GM12878 (cell line): ENCODE data around the gene SRBD1. TPM values are rescaled to one million over a fixed set of nuclear protein-coding genes. Genes with fewer than 3 reads are reported as not detected.

ENCODE experiments used
- ATAC-seq: fragments of 200-7000 bp; cut with Tn5 transposase; 3 replicates; pipeline ENCODE4 v1.9.1; 2020; ENCODE audit warnings: mild to moderate bottlenecking, moderate library complexity
- BruUV-seq: library from RNA; stranded (reverse); fragments of 400-500 nt; replicated peaks from 2 replicates; lab custom pipeline; 2021; lab: Mats Ljungman, UMichigan
- CTCF ChIA-PET: fragments of 300-600 bp; sonication (Branson Sonifier 250); formaldehyde crosslinking; extraction: SDS; loops from one replicate; lab custom pipeline; 2021; ENCODE audit warnings: inconsistent platforms; lab: Yijun Ruan, JAX
- POLR2A ChIA-PET: fragments of 350-600 bp; formaldehyde crosslinking; extraction: SDS; loops from one replicate; lab custom pipeline; 2021; ENCODE audit warnings: inconsistent platforms; lab: Charles Lee
- RAD21 ChIA-PET: fragments of 300-600 bp; sonication (Branson Sonifier 250); formaldehyde crosslinking; loops from one replicate; lab custom pipeline; 2023; ENCODE audit warnings: antibody characterized with exemption; ENCODE audit not compliant: unreplicated experiment; lab: Charles Lee
- SMC1A ChIA-PET: fragments of 300-600 bp; sonication (Branson Sonifier 250); formaldehyde crosslinking; loops from one replicate; lab custom pipeline; 2023; ENCODE audit not compliant: unreplicated experiment, uncharacterized antibody; lab: Charles Lee
- DNase-seq: peaks from one replicate; pipeline ENCODE4 v3.0.0-alpha.2; 2011; ENCODE audit warnings: low read depth, low spot score
- FAIRE-seq: peaks from 3 replicates; lab custom pipeline; 2011; peaks lifted over from hg19 to GRCh38; lab: Jason Lieb, UNC
- H2AFZ ChIP-seq: 2 replicates; pipeline ENCODE4 v1.6.0; 2011; ENCODE audit warnings: low read depth, low read length, control low read depth; ENCODE audit not compliant: control insufficient read depth
- H3K27ac ChIP-seq: 2 replicates; pipeline ENCODE4 v1.5.1; 2011; ENCODE audit warnings: control low read depth; ENCODE audit not compliant: control insufficient read depth, insufficient read depth
- H3K27me3 ChIP-seq, 2 experiments: replicated peaks in 1 of 2; 2 replicates each; pipeline versions ENCODE4 v1.6.0 to v1.6.1; 2011; ENCODE audit warnings: low read length in 1 of 2; ENCODE audit not compliant: control insufficient read depth in 2 of 2, insufficient read depth in 2 of 2
- H3K36me3 ChIP-seq, 2 experiments: 2 replicates each; pipeline ENCODE4 v1.5.1; 2011; ENCODE audit warnings: low read length in 1 of 2; ENCODE audit not compliant: control insufficient read depth in 2 of 2, insufficient read depth in 2 of 2
- H3K4me1 ChIP-seq: 2 replicates; pipeline ENCODE4 v1.6.1; 2011; ENCODE audit warnings: mild to moderate bottlenecking, low read length, moderate library complexity, mixed read lengths; ENCODE audit not compliant: control insufficient read depth, insufficient read depth
- H3K4me2 ChIP-seq: 2 replicates; pipeline ENCODE4 v1.6.0; 2011; ENCODE audit warnings: control low read depth; ENCODE audit not compliant: control insufficient read depth, insufficient read depth
- H3K4me3 ChIP-seq: fragments of 200-600 bp; sonication (generic); 2 replicates; pipeline ENCODE4 v1.5.1; 2016
- H3K79me2 ChIP-seq: 2 replicates; pipeline ENCODE4 v1.6.0; 2011; ENCODE audit warnings: low read length; ENCODE audit not compliant: control insufficient read depth, insufficient read depth
- H3K9ac ChIP-seq: 2 replicates; pipeline ENCODE4 v1.8.0; 2011; ENCODE audit warnings: low read length, control low read depth, mixed read lengths; ENCODE audit not compliant: control insufficient read depth, insufficient read depth
- H3K9me3 ChIP-seq: replicated peaks from 3 replicates; pipeline ENCODE4 v1.5.1; 2011; ENCODE audit warnings: mild to moderate bottlenecking, low read length; ENCODE audit not compliant: control insufficient read depth, insufficient read depth
- H4K20me1 ChIP-seq: 2 replicates; pipeline ENCODE4 v1.6.0; 2011; ENCODE audit not compliant: control insufficient read depth, insufficient read depth
- CHD4 ChIP-seq: fragments of 200-600 bp; sonication (generic); IDR thresholded peaks from 2 replicates; pipeline ENCODE4 v1.6.1; 2016; ENCODE audit warnings: mild to moderate bottlenecking
- ESRRA ChIP-seq: IDR thresholded peaks from 2 replicates; pipeline ENCODE4 v1.6.1; 2012; ENCODE audit warnings: mild to moderate bottlenecking, low read length, improper control_type of control experiment
- TCF3 ChIP-seq: IDR thresholded peaks from 2 replicates; pipeline ENCODE4 v1.6.1; 2012; ENCODE audit warnings: low read depth, mild to moderate bottlenecking, low read length, borderline replicate concordance; ENCODE audit not compliant: insufficient read depth
- WGBS: methylation state at CpG from one replicate; pipeline ENCODE4 v1.1.6; 2016; ENCODE audit warnings: low lambda C conversion rate; ENCODE audit not compliant: insufficient replicate concordance, insufficient coverage; ENCODE audit errors: missing lambda C conversion rate; 5-methylcytosine and 5-hydroxymethylcytosine counted together
- in situ Hi-C: fragments of 300-500 bp; cut with MboI; formaldehyde crosslinking; loops from 9 replicates; pipeline ENCODE4 v1.14.3; 2018; ENCODE audit warnings: mixed read lengths
- intact Hi-C: fragments of 100-400 bp; cut with micrococcal nuclease; formaldehyde crosslinking; loops from one replicate; pipeline ENCODE4 v1.14.2; 2022; ENCODE audit not compliant: unreplicated experiment
- polyA plus RNA-seq, 11 experiments: library from polyadenylated mRNA; depleted of rRNA in 4 of 11; unstranded in 6 of 11; stranded (reverse) in 5 of 11; fragments of >200 nt; fragmentation: Nextera tagmentation in 4 of 11; fragmentation: Illumina TruSeq in 1 of 11; extraction: Ambion mirVana in 4 of 11; extraction: Trizol in 1 of 11; gene quantifications; 1 replicate in 1 of 11; 2 replicates in 10 of 11; pipeline versions ENCODE4 v1.2.1 to v1.2.3, GENCODE V29; 2011 to 2016; ENCODE audit warnings: inconsistent platforms in 2 of 11, missing spikeins in 2 of 11, low read depth in 1 of 11
- total RNA-seq, 4 experiments: library from RNA; depleted of rRNA in 3 of 4; stranded (reverse); fragments of >200 nt in 3 of 4; fragmentation: Illumina TruSeq in 1 of 4; extraction: Trizol in 1 of 4; gene quantifications; 2 replicates each; pipeline versions ENCODE4 v1.2.1 to v1.2.3, GENCODE V29; 2013 to 2021
- TF ChIP-seq, protein P1 (sequence below): fragments of 150-350 bp; IDR thresholded peaks from 2 replicates; pipeline ENCODE4 v1.6.1; 2014; ENCODE audit warnings: mild to moderate bottlenecking, low read depth, low read length

The SRBD1 gene
- total and polyA plus RNA-seq, 10 of the 15 experiments (the other 5 are each of a cell fraction or from before 2014, with no cell fraction given) = 9.7 to 33.1 (median 20.1) TPM

DNA sequence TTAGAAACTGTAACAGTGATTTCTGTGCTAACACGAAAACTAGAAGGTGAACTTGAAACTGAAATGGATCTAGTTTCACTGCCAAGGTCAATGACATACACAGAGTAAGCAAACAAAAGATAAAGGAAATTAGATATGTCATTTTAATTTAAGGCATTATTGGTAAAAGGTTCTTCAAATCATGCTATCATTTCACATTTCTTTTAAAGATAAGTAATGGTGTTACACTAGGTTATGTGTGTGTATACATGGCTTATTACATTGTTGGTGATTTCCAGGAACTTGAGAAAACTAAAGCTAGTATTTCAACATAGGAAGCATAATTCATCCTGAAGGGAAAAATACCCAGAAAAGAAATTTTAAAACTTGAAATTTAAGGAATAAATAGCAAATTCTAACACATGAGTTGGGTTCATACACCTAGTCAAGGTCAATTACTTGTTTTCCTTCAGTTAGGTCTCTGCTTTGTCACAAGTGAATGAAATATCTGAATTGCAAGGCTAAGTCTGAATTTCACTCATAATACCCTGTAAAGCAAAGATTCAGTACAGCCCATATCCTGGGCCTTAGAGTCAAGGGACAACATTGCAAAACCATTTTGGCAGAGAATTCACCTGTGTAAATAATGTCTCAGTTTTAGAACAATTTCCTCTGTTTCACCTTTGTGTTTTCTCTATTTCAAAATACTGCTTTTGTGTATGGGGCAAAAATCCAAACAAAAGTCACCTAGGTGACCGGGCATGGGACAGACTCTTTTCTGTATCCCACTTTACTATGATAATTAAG lies 141.6 kb downstream of the SRBD1 start:
- CTCF ChIA-PET = interaction anchor here (1.4 to 1.6 kb wide), 2 partner anchors 11 to 27 kb away, joined by 3 to 5 read pairs; no protein-coding TSS in a partner anchor
- intact Hi-C loops = no loop called here
- no peaks in the 10 kb centered on the region for H4K20me1 ChIP-seq

More for the DNA sequence above, 141.6 kb downstream of the SRBD1 start:
- ChIA-PET RAD21 (interaction anchor here (0.6 kb wide), 1 partner anchor 11 kb away, joined by 3 read pairs; no protein-coding TSS in a partner anchor), POLR2A (no interaction called here), SMC1A (interaction anchor here (0.8 to 2.1 kb wide), 3 partner anchors 12 to 25 kb away, joined by 3 to 7 read pairs (median 3); no protein-coding TSS in a partner anchor)
- WGBS = 47% methylated on average over 2 of the region's 2 CpGs
- peak; percentile 69 for FAIRE-seq
- no peak overlapping the region for H3K9ac ChIP-seq
- no peaks in the 10 kb centered on the region for H3K79me2 ChIP-seq
- H3K4me3 ChIP-seq = 0 out of 2 replicates have a peak overlapping the region, but pooled peaks have one; percentile 35
- H3K4me1 ChIP-seq = peaks cover 17% of the 10 kb centered on the region
- H3K36me3 ChIP-seq = peaks cover 0 to 4% of the 10 kb centered on the region in 2 experiments; a peak in 3 of 4 replicates
- TF ChIP-seq CHD4 = no peak
- TF ChIP-seq ESRRA = peak; percentile 91; the same call in 1 of the 2 replicates
- no peak for TF ChIP-seq TCF3
- TF ChIP-seq, protein P1, sequence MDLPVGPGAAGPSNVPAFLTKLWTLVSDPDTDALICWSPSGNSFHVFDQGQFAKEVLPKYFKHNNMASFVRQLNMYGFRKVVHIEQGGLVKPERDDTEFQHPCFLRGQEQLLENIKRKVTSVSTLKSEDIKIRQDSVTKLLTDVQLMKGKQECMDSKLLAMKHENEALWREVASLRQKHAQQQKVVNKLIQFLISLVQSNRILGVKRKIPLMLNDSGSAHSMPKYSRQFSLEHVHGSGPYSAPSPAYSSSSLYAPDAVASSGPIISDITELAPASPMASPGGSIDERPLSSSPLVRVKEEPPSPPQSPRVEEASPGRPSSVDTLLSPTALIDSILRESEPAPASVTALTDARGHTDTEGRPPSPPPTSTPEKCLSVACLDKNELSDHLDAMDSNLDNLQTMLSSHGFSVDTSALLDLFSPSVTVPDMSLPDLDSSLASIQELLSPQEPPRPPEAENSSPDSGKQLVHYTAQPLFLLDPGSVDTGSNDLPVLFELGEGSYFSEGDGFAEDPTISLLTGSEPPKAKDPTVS = no peak
- peak; percentile 85 for ATAC-seq
- no peak for DNase-seq
- in situ Hi-C loops = no loop called here
- no peaks in the 10 kb centered on the region for H3K27me3 ChIP-seq
- H3K9me3 ChIP-seq = no peaks in the 10 kb centered on the region; the same call in 2 of the 3 replicates
- H2AFZ ChIP-seq = no peak overlapping the region
- peak overlapping the region; percentile 21; the same call in 1 of the 2 replicates for H3K4me2 ChIP-seq
- BruUV-seq = no TSS peak
- H3K27ac ChIP-seq = peak overlapping the region; percentile 69; the same call in 1 of the 2 replicates
